Measurements from ENCODE around the gene ABCA6. TPM values are rescaled to one million over a fixed set of nuclear protein-coding genes. Genes with fewer than 3 reads are reported as not detected.

Gene ABCA6
- total RNA-seq, 1 experiment from 2014 or later = 0.99 TPM

- no peak for DNase-seq
- Histone ChIP-seq H3K9me3 (no peaks in the 10 kb centered on the region), H3K4me3 (no peak overlapping the region), H3K36me3 (no peaks in the 10 kb centered on the region), H3K27me3 (0 out of 2 replicates have a peak, but pooled peaks cover 2% of the 10 kb centered on the region)
Observed at GRCh38 chr17:69064001-69064400, 77.7 kb downstream of the ABCA6 start.

DNA sequence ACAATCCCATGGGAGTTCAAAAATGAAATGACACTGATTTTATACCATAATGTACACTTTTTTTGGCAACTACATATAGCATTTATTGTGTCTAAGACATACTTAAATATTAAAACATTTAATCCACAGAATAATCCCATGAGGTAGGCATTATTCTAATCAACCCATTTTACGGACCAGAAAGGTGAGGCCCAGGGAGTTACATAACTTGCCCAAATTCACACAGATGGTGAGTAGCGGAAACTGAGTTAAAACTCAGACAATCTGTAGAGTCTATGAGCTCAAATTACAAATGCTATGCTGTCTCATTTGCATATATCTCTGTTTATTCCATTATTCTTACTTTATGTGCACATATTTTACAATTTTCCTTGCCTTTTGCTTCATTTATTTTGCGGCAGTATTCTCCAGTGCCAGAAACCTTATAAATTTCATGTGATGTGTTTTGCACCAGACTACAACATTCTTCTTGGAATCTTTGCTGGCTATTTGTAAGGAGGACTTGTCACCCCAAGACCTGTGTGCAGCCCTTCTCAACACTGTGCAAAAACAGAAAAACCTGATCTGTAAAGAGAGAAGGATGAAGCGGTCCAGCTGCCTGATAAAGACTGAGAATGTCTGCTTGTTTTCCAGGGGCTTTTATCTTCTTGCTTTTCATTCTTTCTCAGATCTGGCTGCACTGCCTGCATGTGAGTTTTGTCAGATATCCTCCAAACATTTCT is 78.7 kb downstream of the ABCA6 start:
- DNase-seq = no peak
- H3K27me3 ChIP-seq = 0 out of 2 replicates have a peak, but pooled peaks cover 2% of the 10 kb centered on the region

DNA sequence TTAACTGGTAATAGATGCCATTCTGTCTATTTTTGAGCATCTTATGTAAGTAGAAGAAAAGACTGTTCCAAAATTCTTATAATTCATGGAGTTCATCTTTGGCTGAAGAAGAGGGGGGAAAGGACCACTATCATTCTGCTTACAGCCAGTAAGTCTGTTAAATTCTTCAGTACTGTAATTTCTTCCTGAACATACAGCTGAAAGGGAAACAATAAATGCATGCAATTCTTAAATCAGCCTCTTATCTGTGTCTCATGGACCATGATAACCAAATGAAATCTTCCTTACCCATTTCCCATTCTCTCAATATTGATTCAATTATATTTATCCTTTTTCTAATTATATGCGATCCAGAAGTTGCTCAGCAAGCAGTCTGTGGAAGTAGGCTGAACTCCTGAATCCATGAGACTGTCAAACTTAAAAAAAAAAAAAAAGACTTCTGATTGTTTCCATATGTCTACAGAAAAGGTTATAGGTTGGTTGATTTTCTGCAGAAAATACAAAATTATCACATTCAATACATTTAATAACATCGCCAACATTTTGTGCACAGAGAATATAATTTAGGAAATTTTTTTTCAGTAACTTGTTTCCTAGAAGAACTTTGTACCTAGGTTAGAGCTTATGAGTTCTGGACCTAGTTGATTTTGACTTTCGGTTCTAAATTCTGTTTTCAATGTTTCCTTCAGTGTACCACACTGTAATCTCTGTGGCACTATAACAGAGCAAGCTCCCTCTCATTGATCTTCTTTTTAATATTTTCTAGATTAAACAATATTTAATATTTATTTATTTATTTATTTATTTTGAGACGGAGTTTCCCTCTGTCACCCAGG is 79.8 kb downstream of the ABCA6 start:
- Histone ChIP-seq H3K4me3 (no peak overlapping the region), H3K9me3 (no peaks in the 10 kb centered on the region), H3K27me3 (0 out of 2 replicates have a peak, but pooled peaks cover 2% of the 10 kb centered on the region), H3K36me3 (no peaks in the 10 kb centered on the region)
- no peak for DNase-seq

More for the DNA sequence above, 78.7 kb downstream of the ABCA6 start:
- Histone ChIP-seq H3K36me3 (no peaks in the 10 kb centered on the region), H3K9me3 (no peaks in the 10 kb centered on the region), H3K4me3 (no peak overlapping the region)

DNA sequence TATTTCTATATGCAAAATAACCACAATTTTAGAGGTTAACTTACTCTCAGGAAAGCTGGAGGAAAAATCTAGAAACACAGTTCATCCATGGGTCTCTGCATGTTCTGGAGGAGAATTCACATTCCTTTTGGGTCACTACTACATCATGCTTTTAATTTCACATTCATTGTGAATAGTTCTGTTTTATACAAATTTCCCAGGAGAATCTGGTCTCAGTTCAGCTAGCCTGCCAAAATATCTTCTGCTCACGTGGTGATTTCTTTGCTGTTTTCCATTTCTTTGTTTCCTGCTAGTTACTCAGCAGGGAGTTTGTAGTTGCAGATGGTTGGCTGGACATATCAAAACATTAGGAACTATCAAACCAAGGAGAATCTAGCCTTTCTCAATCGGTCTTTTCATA is 80.9 kb downstream of the ABCA6 start, which contains the start of gene ABCA9:
Gene ABCA9 (minus strand): TSS at position 106 of the 400 bp plus-strand sequence. CDS start 9,801 bp downstream, outside the sequence.
- no peak within 1 kb of the TSS for H3K4me3 ChIP-seq
- no peak for DNase-seq
- H3K36me3 ChIP-seq = no peaks in the 10 kb centered on the region
- H3K9me3 ChIP-seq = no peaks in the 10 kb centered on the region; the same call in 1 of the 2 replicates
- H3K27me3 ChIP-seq = 0 out of 2 replicates have a peak, but pooled peaks cover 2% of the 10 kb centered on the region

GRCh38 chr17:69059458-69060175 is 82.1 kb downstream of the ABCA6 start:
- DNase-seq = no peak
- Histone ChIP-seq H3K27me3 (no peaks in the 10 kb centered on the region), H3K36me3 (no peaks in the 10 kb centered on the region), H3K9me3 (no peaks in the 10 kb centered on the region; the same call in 1 of the 2 replicates), H3K4me3 (no peak overlapping the region)

DNA sequence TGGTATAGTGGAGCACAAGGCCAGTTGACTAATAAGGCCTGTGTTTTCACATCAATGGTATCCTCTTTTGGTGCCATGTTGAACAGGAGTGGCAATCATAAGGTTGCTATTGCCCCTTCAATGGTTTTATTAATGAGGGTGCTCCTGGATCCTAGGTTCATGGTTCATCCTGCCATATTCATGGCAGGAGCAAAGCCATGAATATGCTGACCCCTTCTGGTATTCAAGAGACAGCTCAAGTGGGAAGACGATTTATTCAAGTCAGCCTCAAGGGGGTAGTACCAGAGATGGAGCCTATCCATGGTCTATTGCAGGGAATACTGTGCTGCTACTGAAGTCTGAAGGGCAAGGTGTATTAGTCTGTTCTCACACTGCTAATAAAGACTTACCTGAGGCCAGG is 83.5 kb downstream of the ABCA6 start:
- no peak overlapping the region for H3K4me3 ChIP-seq
- no peaks in the 10 kb centered on the region for H3K36me3 ChIP-seq
- no peak for DNase-seq
- no peaks in the 10 kb centered on the region for H3K27me3 ChIP-seq
- no peaks in the 10 kb centered on the region; the same call in 1 of the 2 replicates for H3K9me3 ChIP-seq

DNA sequence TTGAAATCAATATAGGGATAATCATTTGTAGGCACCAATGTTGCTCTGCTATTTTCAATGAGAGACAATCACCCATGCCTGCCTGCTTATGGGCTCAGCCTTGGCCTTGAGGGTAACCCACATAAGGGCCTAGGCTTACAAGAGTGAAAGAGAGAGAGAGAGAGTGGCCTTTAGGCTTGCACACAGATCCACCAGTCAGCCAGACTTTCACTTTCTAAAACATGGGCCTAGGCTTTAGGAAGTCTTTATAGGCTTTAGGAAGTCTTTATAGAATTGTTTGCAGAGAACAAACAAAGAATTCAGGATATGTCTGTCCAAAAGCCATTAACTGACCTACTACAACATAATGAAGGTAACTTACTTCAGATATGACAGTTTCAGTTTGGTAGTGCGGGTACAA is 84.4 kb downstream of the ABCA6 start:
- Histone ChIP-seq H3K9me3 (no peaks in the 10 kb centered on the region; the same call in 1 of the 2 replicates), H3K27me3 (no peaks in the 10 kb centered on the region), H3K36me3 (no peaks in the 10 kb centered on the region), H3K4me3 (no peak overlapping the region)
- no peak for DNase-seq

GRCh38 chr17:69056179-69056823 is 85.4 kb downstream of the ABCA6 start:
- Histone ChIP-seq H3K4me3 (no peak overlapping the region), H3K9me3 (no peaks in the 10 kb centered on the region; the same call in 1 of the 2 replicates), H3K27me3 (no peaks in the 10 kb centered on the region), H3K36me3 (no peaks in the 10 kb centered on the region)
- DNase-seq = no peak

DNA sequence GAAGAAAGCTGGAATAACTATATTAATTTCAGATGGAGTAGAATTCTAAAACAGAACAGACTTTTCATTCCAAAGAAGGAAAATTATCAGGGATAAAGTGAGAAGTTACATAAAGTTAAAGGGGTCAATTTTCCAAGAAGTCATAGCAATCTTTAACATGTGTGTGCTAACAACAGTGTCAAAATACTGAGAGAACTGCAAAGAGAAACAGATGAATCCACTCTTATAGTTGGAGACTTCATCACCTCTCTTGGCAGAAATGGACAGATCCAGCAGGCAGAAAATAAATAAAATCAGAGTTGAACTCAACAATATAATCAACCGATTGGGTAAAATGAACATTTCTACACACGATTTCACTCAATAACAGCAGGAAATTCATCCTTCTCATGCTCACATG is 86.4 kb downstream of the ABCA6 start:
- no peak for DNase-seq

GRCh38 chr17:69050999-69051775 is 90.5 kb downstream of the ABCA6 start:
- Histone ChIP-seq H3K4me3 (no peak overlapping the region), H3K27me3 (no peaks in the 10 kb centered on the region; the same call in 1 of the 2 replicates), H3K9me3 (no peaks in the 10 kb centered on the region; the same call in 1 of the 2 replicates), H3K36me3 (no peaks in the 10 kb centered on the region)
- no peak for DNase-seq

More for the DNA sequence above, 86.4 kb downstream of the ABCA6 start:
- H3K36me3 ChIP-seq = no peaks in the 10 kb centered on the region
- H3K27me3 ChIP-seq = no peaks in the 10 kb centered on the region; the same call in 1 of the 2 replicates
- H3K9me3 ChIP-seq = no peaks in the 10 kb centered on the region; the same call in 1 of the 2 replicates
- no peak overlapping the region for H3K4me3 ChIP-seq

GRCh38 chr17:69048634-69049033 is 93.1 kb downstream of the ABCA6 start:
- no peaks in the 10 kb centered on the region for H3K9me3 ChIP-seq
- H3K36me3 ChIP-seq = no peaks in the 10 kb centered on the region
- H3K27me3 ChIP-seq = no peaks in the 10 kb centered on the region; the same call in 1 of the 2 replicates
- H3K4me3 ChIP-seq = no peak overlapping the region
- DNase-seq = no peak

DNA sequence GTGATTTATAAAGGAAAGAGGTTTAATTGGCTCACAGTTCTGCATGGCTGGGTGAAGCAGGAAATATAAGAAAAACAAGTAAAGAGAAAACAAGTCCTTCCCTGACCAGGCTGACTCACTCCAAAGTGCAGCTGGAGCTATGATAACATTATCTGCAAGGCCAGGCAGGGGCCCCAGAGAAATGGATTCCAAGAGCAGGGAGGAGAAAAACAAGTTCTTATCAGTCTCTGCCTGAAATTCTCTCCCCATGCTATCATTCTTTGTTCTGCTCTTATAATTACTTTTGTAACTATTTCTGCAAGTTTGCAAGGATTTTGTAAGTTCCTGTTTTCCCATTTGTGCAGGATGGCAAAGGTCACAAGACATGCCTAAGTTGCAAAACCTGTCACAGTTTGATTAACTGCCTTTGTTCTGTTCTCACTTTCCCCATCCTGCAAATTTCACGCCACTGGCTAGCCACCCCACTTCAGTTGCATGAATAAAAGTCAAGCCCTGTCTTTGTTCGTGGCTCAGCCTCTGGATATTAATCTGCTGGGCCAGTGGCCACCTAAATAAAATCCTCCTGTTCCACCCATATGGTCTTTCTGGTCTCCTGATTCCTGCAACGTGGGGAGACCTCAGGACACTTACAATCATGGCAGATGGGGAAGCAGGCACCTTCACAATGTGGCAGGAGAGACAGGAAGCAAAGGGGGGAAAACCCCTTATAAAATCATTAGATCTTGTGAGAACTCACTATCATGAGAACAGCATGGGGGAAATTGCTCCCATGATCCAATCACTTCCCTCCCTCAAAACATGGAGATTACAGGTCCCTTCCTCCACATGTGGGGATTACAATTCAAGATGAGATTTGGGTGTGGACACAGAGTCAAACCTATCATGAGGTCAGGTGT is 94.1 kb downstream of the ABCA6 start:
- Histone ChIP-seq H3K4me3 (no peak overlapping the region), H3K36me3 (no peaks in the 10 kb centered on the region), H3K9me3 (no peaks in the 10 kb centered on the region), H3K27me3 (no peaks in the 10 kb centered on the region; the same call in 1 of the 2 replicates)
- DNase-seq = peak; percentile 33

DNA sequence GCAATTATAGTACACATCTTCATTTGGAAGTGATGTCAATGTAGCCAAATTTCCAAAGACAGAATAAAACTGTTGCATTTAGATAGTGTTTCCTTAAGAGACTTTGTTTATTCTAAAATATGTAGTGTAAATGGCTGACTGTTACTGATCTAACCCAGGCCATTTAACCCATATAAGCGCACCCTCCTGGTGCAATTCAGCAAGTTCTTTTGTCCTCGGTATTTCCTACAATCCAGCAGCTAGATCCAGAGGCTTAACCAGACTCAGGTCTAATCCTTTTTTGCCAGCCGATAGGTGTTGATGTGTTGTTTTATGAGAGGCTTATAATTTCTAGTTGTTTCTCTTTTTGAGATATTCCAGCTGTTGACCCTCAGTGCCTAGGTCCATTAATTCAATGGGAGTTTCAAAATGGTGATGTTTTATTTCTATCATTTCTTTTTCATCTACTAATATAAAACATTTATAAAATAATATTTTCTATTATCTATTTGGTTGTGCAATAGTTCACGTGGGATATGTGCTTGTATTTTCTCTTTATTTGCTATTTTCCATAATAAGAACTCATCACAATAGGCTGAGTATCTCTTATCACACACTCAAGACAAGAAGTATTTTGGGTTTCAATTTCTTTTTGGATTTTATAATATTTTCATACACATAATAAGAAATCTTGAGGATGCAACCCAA is 95.4 kb downstream of the ABCA6 start:
- no peak for DNase-seq
- H3K27me3 ChIP-seq = no peaks in the 10 kb centered on the region; the same call in 1 of the 2 replicates
- no peaks in the 10 kb centered on the region for H3K9me3 ChIP-seq
- H3K4me3 ChIP-seq = no peak overlapping the region
- H3K36me3 ChIP-seq = no peaks in the 10 kb centered on the region

DNA sequence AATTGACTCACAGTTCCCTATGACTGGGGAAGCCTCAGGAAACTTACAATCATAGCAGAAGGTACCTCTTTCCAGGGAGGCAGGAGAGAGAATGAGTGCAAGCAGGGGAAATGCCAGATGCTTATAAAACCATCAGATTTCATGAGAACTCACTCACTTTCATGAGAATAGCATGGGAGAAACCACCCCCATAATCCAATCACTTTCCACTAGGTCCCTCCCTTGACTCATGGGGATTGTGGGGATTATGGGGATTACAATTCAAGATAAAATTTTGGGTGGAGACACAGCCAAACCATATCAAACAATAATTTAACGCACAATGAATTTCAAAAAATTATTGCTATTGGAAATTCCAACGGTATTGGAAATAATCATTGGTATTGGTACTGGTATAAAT is 96.0 kb downstream of the ABCA6 start:
- no peak for DNase-seq
- Histone ChIP-seq H3K36me3 (no peaks in the 10 kb centered on the region), H3K9me3 (no peaks in the 10 kb centered on the region), H3K27me3 (no peaks in the 10 kb centered on the region), H3K4me3 (no peak overlapping the region)

Data from MG63 (cell line).